Measurements from ENCODE around the gene CNOT4.

DNA sequence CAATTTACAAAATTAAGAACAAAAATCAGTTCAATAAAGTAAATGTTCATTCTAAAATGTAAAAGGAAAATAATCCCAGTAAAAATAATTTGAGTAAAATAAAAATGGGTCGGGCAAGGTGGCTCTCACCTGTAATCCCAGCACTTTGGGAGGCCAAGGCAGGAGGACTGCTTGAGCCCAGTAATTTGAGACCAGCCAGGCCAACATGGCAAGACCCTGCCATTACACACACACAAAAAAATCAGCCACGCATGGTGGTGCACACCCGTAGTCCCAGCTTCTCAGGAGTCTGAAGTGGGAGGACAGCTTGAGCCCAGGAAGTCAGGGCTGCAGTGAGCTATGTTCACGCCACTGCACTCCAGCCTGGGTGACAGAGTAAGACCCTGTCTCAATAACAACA, 34.4 kb downstream of the CNOT4 start:
- TF ChIP-seq, protein P1, sequence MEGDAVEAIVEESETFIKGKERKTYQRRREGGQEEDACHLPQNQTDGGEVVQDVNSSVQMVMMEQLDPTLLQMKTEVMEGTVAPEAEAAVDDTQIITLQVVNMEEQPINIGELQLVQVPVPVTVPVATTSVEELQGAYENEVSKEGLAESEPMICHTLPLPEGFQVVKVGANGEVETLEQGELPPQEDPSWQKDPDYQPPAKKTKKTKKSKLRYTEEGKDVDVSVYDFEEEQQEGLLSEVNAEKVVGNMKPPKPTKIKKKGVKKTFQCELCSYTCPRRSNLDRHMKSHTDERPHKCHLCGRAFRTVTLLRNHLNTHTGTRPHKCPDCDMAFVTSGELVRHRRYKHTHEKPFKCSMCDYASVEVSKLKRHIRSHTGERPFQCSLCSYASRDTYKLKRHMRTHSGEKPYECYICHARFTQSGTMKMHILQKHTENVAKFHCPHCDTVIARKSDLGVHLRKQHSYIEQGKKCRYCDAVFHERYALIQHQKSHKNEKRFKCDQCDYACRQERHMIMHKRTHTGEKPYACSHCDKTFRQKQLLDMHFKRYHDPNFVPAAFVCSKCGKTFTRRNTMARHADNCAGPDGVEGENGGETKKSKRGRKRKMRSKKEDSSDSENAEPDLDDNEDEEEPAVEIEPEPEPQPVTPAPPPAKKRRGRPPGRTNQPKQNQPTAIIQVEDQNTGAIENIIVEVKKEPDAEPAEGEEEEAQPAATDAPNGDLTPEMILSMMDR (IDR thresholded peaks at IDR 0.05) = no peak
- no peak for TF ChIP-seq POLR2AphosphoS5 (IDR thresholded peaks at IDR 0.05)
- TF ChIP-seq POLR2A (IDR thresholded peaks at IDR 0.05) = no peak

Data from breast epithelium (tissue), 3 donors.